GM21717 (cell line): Measurements from ENCODE around the gene SLC29A3.

Experiments
- ATAC-seq: cut with Tn5 transposase; IDR thresholded peaks from one replicate; pipeline ENCODE4 v1.9.1; 2021; ENCODE audit warnings: mild to moderate bottlenecking, moderate library complexity; ENCODE audit not compliant: unreplicated experiment

SLC29A3 gene

GRCh38 chr10:71409516-71410104 lies 90.6 kb downstream of the SLC29A3 start:
- no peak for ATAC-seq
